Caco-2 (cell line): ENCODE data around the gene KYNU. TPM values are rescaled to one million over a fixed set of nuclear protein-coding genes. Genes with fewer than 3 reads are reported as not detected.

Experiments used
- BruUV-seq: library from RNA; stranded (reverse); fragments of 400-500 nt; replicated peaks from 2 replicates; lab custom pipeline; 2021; lab: Mats Ljungman, UMichigan
- CTCF ChIA-PET: fragments of 300-600 bp; sonication (Branson Sonifier 250); formaldehyde crosslinking; loops from one replicate; lab custom pipeline; 2022; ENCODE audit warnings: antibody characterized with exemption; lab: Charles Lee
- POLR2A ChIA-PET: fragments of 300-600 bp; sonication (Branson Sonifier 250); formaldehyde crosslinking; loops from one replicate; lab custom pipeline; 2022; ENCODE audit warnings: antibody characterized with exemption; lab: Charles Lee
- DNase-seq, 2 experiments: peaks; one replicate each; pipeline versions ENCODE4 v3.0.0 to v3.0.0-alpha.2; 2020 to 2022
- H3K27me3 ChIP-seq: replicated peaks from 2 replicates; pipeline ENCODE4 v1.6.0; 2011; ENCODE audit warnings: low read length; ENCODE audit not compliant: control insufficient read depth, insufficient read depth
- H3K36me3 ChIP-seq: 2 replicates; pipeline ENCODE4 v1.5.1; 2011; ENCODE audit warnings: low read length; ENCODE audit not compliant: control insufficient read depth, insufficient read depth
- H3K4me1 ChIP-seq: fragments of 250-450 bp; sonication (Bioruptor Pico); 2 replicates; pipeline ENCODE4 v1.5.1; 2020; ENCODE audit warnings: mild to moderate bottlenecking
- H3K4me3 ChIP-seq: 2 replicates; pipeline ENCODE4 v1.5.1; 2011; ENCODE audit warnings: low read depth, mild to moderate bottlenecking, control low read depth, low read length
- H3K9me3 ChIP-seq: fragments of 250-450 bp; sonication (Bioruptor Pico); 2 replicates; pipeline ENCODE4 v1.5.1; 2020; ENCODE audit warnings: mild to moderate bottlenecking, moderate library complexity
- H3K27ac Mint-ChIP-seq: one replicate; pipeline ENCODE4 v1.8.0; 2022; ENCODE audit warnings: mixed read lengths; ENCODE audit not compliant: unreplicated experiment
- H3K27me3 Mint-ChIP-seq: one replicate; pipeline ENCODE4 v1.8.0; 2022; ENCODE audit warnings: mixed read lengths; ENCODE audit not compliant: insufficient read depth, unreplicated experiment
- H3K36me3 Mint-ChIP-seq: one replicate; pipeline ENCODE4 v1.8.0; 2022; ENCODE audit warnings: mild to moderate bottlenecking, mixed read lengths; ENCODE audit not compliant: insufficient read depth, unreplicated experiment
- H3K4me1 Mint-ChIP-seq: one replicate; pipeline ENCODE4 v1.8.0; 2022; ENCODE audit warnings: low read depth, mixed read lengths; ENCODE audit not compliant: unreplicated experiment
- H3K4me3 Mint-ChIP-seq: one replicate; pipeline ENCODE4 v1.8.0; 2022; ENCODE audit warnings: mild to moderate bottlenecking, moderate library complexity, mixed read lengths; ENCODE audit not compliant: unreplicated experiment
- H3K9me3 Mint-ChIP-seq: one replicate; pipeline ENCODE4 v1.8.0; 2022; ENCODE audit warnings: mixed read lengths; ENCODE audit not compliant: unreplicated experiment
- CTCF ChIP-seq, 2 experiments: fragments of 200-600 bp in 1 of 2; IDR thresholded peaks; 1 replicate in 1 of 2; 2 replicates in 1 of 2; pipeline versions ENCODE4 v1.5.1 to v1.8.0; 2011 to 2022; ENCODE audit warnings: antibody characterized with exemption in 1 of 2, control low read depth in 1 of 2, inconsistent platforms in 1 of 2, low read depth in 1 of 2, low read length in 1 of 2, mild to moderate bottlenecking in 1 of 2, moderate library complexity in 1 of 2; ENCODE audit not compliant: insufficient read depth in 1 of 2, severe bottlenecking in 1 of 2, unreplicated experiment in 1 of 2
- intact Hi-C: fragments of 100-400 bp; cut with micrococcal nuclease; formaldehyde crosslinking; loops from one replicate; pipeline ENCODE4 v1.10.0; 2022; ENCODE audit not compliant: unreplicated experiment
- total RNA-seq: library from RNA; stranded (reverse); gene quantifications from 2 replicates; pipeline ENCODE4 v1.2.3, GENCODE V29; 2022

The KYNU gene
- total RNA-seq, 1 experiment from 2014 or later, result 4.3 TPM

GRCh38 chr2:143084462-143084861 lies 207.0 kb downstream of the KYNU start:
- ChIA-PET POLR2A (no interaction called here), CTCF (no interaction called here)
- BruUV-seq, result no TSS peak
- Mint-ChIP-seq H3K27ac (no peak overlapping the region), H3K4me1 (no peaks in the 10 kb centered on the region), H3K9me3 (peaks cover 14% of the 10 kb centered on the region), H3K36me3 (no peaks in the 10 kb centered on the region), H3K27me3 (no peaks in the 10 kb centered on the region), H3K4me3 (no peak overlapping the region)
- Histone ChIP-seq H3K27me3 (no peaks in the 10 kb centered on the region), H3K9me3 (0 out of 2 replicates have a peak, but pooled peaks cover 3% of the 10 kb centered on the region), H3K4me3 (no peak overlapping the region), H3K4me1 (no peaks in the 10 kb centered on the region), H3K36me3 (no peaks in the 10 kb centered on the region)
- DNase-seq, result no peak
- intact Hi-C loops, result no loop called here
- TF ChIP-seq CTCF (IDR thresholded peaks at IDR 0.05; ENCODE audit: insufficient read depth in 1 of 2, low read depth in 1 of 2, low read length in 1 of 2, severe bottlenecking in 1 of 2, unreplicated experiment in 1 of 2), result no peak

GRCh38 chr2:143085125-143085784 lies 207.8 kb downstream of the KYNU start:
- no peaks in the 10 kb centered on the region for H3K36me3 ChIP-seq

GRCh38 chr2:143087033-143087432 lies 209.6 kb downstream of the KYNU start:
- no peak for DNase-seq
- Histone ChIP-seq H3K4me3 (no peak overlapping the region), H3K9me3 (0 out of 2 replicates have a peak, but pooled peaks cover 3% of the 10 kb centered on the region), H3K36me3 (no peaks in the 10 kb centered on the region), H3K27me3 (no peaks in the 10 kb centered on the region), H3K4me1 (no peaks in the 10 kb centered on the region)
- CTCF ChIA-PET, result no interaction called here
- H3K4me1 Mint-ChIP-seq, result no peaks in the 10 kb centered on the region
- no peaks in the 10 kb centered on the region for H3K36me3 Mint-ChIP-seq
- POLR2A ChIA-PET, result no interaction called here
- no peak overlapping the region for H3K4me3 Mint-ChIP-seq
- H3K27ac Mint-ChIP-seq, result no peak overlapping the region
- no peaks in the 10 kb centered on the region for H3K27me3 Mint-ChIP-seq
- no TSS peak for BruUV-seq
- TF ChIP-seq CTCF (IDR thresholded peaks at IDR 0.05; ENCODE audit: insufficient read depth in 1 of 2, low read depth in 1 of 2, low read length in 1 of 2, severe bottlenecking in 1 of 2, unreplicated experiment in 1 of 2), result no peak
- intact Hi-C loops, result no loop called here
- peaks cover 5% of the 10 kb centered on the region for H3K9me3 Mint-ChIP-seq

More at GRCh38 chr2:143085125-143085784, 207.8 kb downstream of the KYNU start:
- Mint-ChIP-seq H3K4me3 (no peak overlapping the region), H3K36me3 (no peaks in the 10 kb centered on the region), H3K4me1 (no peaks in the 10 kb centered on the region), H3K27ac (no peak overlapping the region), H3K9me3 (peaks cover 14% of the 10 kb centered on the region), H3K27me3 (no peaks in the 10 kb centered on the region)
- Histone ChIP-seq H3K4me3 (no peak overlapping the region), H3K27me3 (no peaks in the 10 kb centered on the region), H3K4me1 (no peaks in the 10 kb centered on the region), H3K9me3 (0 out of 2 replicates have a peak, but pooled peaks cover 3% of the 10 kb centered on the region)
- ChIA-PET POLR2A (no interaction called here), CTCF (no interaction called here)
- intact Hi-C loops, result no loop called here
- DNase-seq, result no peak
- no peak for TF ChIP-seq CTCF (IDR thresholded peaks at IDR 0.05; ENCODE audit: insufficient read depth in 1 of 2, low read depth in 1 of 2, low read length in 1 of 2, severe bottlenecking in 1 of 2, unreplicated experiment in 1 of 2)
- BruUV-seq, result no TSS peak
